Measurements from ENCODE around the gene ILDR2. TPM values are rescaled to one million over a fixed set of nuclear protein-coding genes. Genes with fewer than 3 reads are reported as not detected.
"Not testable (repeated sequence)": the region's sequence is repeated elsewhere in the genome, so short reads cannot be mapped to it uniquely, and the experiment has no call there.

The ILDR2 gene
- total and polyA plus RNA-seq, 10 of the 15 experiments (the other 5 are each of a cell fraction or from before 2014, with no cell fraction given) = 0.05 to 5.3 (median 1.9) TPM

DNA sequence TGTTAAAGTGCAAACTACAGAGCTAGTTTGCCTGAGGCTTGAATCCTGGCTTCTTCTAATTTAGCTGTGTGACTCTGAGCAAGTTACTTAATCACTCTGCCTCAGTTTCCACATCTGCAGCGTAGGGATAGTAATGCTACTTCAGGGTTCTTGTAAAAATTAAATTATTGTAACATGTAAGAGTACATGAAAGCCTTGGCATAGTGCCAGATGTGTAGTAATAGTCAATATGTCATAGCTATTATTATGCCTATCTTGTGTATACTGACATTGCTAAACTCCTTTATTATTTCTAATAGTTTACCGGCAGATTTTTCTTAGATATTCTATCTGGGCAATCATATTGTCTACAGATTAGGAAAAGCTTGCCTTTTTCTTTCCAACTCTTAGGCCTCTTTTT, 92.4 kb downstream of the ILDR2 start (continued):
- no peak for TF ChIP-seq CUX1 (IDR thresholded peaks at IDR 0.05; ENCODE audit: insufficient replicate concordance, low read depth, low read length)

DNA sequence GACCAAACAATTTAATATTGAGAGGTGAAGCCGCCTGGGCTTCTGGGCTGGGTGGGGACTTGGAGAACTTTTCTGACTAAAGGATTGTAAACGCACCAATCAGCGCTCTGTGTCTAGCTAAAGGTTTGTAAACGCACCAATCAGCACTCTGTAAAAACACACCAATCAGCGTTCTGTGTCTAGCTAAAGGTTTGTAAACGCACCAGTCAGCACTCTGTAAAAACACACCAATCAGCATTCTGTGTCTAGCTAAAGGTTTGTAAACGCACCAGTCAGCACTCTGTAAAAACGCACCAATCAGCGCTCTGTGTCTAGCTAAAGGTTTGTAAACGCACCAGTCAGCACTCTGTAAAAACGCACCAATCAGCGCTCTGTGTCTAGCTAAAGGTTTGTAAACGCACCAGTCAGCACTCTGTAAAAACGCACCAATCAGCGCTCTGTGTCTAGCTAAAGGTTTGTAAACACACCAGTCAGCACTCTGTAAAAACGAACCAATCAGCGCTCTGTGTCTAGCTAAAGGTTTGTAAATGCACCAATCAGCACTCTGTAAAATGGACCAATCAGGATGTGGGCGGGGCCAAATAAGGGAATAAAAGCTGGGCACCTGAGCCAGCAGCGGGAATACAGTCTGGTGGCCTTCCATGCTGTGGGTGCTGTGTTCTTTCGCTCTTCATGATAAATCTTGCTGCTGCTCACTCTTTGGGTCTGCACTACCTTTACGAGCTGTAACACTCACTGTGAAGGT, 97.0 kb downstream of the ILDR2 start:
- intact Hi-C loops (cut with micrococcal nuclease; ENCODE audit: unreplicated experiment); H3K4me2 ChIP-seq (ENCODE audit: control insufficient read depth, insufficient read depth); H3K4me1 ChIP-seq (ENCODE audit: control insufficient read depth, insufficient read depth, low read length); DNase-seq (ENCODE audit: low read depth, low spot score); H3K27me3 ChIP-seq (replicated peaks in 1 of 2; ENCODE audit: control insufficient read depth in 2 of 2, insufficient read depth in 2 of 2, low read length in 1 of 2); H3K27ac ChIP-seq (ENCODE audit: control insufficient read depth, insufficient read depth); in situ Hi-C loops (cut with MboI); H3K9me3 ChIP-seq (replicated peaks; ENCODE audit: control insufficient read depth, insufficient read depth, low read length); ATAC-seq; H3K9ac ChIP-seq (ENCODE audit: control insufficient read depth, insufficient read depth, low read length); H2AFZ ChIP-seq (ENCODE audit: control insufficient read depth, low read depth, low read length); BruUV-seq (replicated peaks); FAIRE-seq; H4K20me1 ChIP-seq (ENCODE audit: control insufficient read depth, insufficient read depth); H3K36me3 ChIP-seq (ENCODE audit: control insufficient read depth in 2 of 2, insufficient read depth in 2 of 2, low read length in 1 of 2); H3K4me3 ChIP-seq; POLR2A ChIA-PET: not testable (repeated sequence)
- 0 out of 2 replicates have a peak, but pooled peaks have one; percentile 7 for TF ChIP-seq NFYB (IDR thresholded peaks at IDR 0.05; ENCODE audit: insufficient read depth, low read depth, low read length)
- 93% methylated on average over 21 of the region's 21 CpGs for WGBS (ENCODE audit: insufficient coverage, insufficient replicate concordance, low lambda C conversion rate, missing lambda C conversion rate)
- ChIA-PET SMC1A (ENCODE audit: uncharacterized antibody, unreplicated experiment) (interaction anchor here (1.1 kb wide), 1 partner anchor 181 kb away, joined by 4 read pairs; no protein-coding TSS in a partner anchor), CTCF (interaction anchor here (0.9 kb wide), 1 partner anchor 181 kb away, joined by 3 read pairs; no protein-coding TSS in a partner anchor), RAD21 (ENCODE audit: unreplicated experiment) (interaction anchor here (0.7 to 1.2 kb wide), 3 partner anchors 31 to 275 kb away, joined by 3 to 4 read pairs (median 3); no protein-coding TSS in a partner anchor)
- H3K79me2 ChIP-seq (ENCODE audit: control insufficient read depth, insufficient read depth, low read length) = peaks cover 25% of the 10 kb centered on the region
